Endothelial cell of coronary artery (primary cell): ENCODE measurements around the gene DNAJC1. TPM values are rescaled to one million over a fixed set of nuclear protein-coding genes. Genes with fewer than 3 reads are reported as not detected.

Experiments used
- total RNA-seq: library from RNA; depleted of rRNA; stranded (reverse); fragments of >200 nt; gene quantifications from 2 replicates; pipeline ENCODE4 v1.2.3, GENCODE V29; 2014

The DNAJC1 gene, protein sequence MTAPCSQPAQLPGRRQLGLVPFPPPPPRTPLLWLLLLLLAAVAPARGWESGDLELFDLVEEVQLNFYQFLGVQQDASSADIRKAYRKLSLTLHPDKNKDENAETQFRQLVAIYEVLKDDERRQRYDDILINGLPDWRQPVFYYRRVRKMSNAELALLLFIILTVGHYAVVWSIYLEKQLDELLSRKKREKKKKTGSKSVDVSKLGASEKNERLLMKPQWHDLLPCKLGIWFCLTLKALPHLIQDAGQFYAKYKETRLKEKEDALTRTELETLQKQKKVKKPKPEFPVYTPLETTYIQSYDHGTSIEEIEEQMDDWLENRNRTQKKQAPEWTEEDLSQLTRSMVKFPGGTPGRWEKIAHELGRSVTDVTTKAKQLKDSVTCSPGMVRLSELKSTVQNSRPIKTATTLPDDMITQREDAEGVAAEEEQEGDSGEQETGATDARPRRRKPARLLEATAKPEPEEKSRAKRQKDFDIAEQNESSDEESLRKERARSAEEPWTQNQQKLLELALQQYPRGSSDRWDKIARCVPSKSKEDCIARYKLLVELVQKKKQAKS
- total RNA-seq: 29.5 and 41.6 TPM in 2 replicates

DNA sequence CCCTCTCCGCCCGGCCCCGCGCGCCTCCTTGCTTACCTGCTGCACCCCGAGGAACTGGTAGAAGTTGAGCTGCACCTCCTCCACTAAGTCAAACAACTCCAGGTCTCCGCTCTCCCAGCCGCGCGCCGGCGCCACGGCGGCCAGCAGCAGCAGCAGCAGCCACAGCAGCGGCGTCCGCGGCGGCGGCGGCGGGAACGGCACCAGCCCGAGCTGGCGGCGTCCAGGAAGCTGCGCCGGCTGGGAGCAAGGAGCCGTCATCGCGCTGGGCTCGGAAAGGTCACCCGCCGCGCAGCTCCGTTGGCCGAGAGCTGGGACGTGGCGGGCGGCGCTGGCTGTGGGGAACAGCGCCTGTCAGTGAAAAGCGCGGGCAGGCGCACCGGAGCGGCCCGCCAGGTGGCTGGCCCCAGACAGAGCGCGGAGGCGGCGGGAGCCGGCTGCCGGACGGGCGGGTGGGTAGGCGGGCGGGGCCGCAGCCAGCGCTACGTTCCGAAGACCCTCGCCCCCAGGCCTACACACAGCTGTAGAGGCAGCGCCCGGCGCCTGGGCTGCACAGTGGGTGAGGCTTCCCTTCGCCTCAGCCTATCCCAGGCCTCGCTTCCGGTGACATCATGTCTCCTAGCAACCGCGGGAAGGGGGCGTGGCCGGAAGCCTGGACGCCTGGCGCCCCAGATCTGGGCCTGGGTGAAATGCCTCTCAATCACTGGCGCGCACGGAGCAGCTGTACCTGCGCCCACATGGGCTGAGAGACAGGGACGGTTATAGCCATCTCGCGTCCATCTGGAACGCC lies at the start of gene DNAJC1:
Gene DNAJC1, minus strand, starts transcription at position 554 of the 787 bp plus-strand sequence. Its CDS starts 296 bp downstream, at position 258.

Other genes starting within 250 kb of the DNAJC1 start
- gene EBLN1, start 214.3 kb upstream of the DNAJC1 start, total RNA-seq: not detected in 2 replicates